Stimulated activated CD4-positive, alpha-beta T cell treated with anti-CD3 and anti-CD28 coated beads, Interleukin-12 subunit alpha, Interleukin-12 subunit beta, amount 100 ng/mL, for 4 hours (primary cell): ENCODE measurements around the gene C2orf80.
"Not testable (repeated sequence)": the region's sequence is repeated elsewhere in the genome, so short reads cannot be mapped to it uniquely, and the experiment has no call there.

ENCODE experiments used
- DNase-seq: peaks from one replicate; pipeline ENCODE4 v3.0.0-alpha.2; 2020

The C2orf80 gene

DNA sequence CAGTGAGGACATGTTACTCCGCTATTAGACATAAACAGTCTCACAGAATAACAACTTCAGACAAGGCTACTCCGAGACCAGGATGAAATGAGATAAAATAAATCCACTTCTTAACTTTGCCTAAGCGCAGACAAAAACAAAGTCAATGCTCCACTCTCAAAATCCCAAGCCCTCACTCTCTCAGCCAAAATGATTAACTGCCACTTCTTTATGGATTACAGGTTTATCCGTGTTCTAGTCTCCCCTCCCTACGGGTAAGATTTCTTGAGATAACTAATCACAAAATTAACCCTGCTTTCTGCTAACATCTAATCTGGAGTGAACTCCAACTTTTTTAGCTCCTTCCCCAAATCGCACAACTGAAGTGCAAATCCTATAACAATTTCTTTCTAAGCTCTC is 59.1 kb downstream of the C2orf80 start:
- DNase-seq, result no peak

DNA sequence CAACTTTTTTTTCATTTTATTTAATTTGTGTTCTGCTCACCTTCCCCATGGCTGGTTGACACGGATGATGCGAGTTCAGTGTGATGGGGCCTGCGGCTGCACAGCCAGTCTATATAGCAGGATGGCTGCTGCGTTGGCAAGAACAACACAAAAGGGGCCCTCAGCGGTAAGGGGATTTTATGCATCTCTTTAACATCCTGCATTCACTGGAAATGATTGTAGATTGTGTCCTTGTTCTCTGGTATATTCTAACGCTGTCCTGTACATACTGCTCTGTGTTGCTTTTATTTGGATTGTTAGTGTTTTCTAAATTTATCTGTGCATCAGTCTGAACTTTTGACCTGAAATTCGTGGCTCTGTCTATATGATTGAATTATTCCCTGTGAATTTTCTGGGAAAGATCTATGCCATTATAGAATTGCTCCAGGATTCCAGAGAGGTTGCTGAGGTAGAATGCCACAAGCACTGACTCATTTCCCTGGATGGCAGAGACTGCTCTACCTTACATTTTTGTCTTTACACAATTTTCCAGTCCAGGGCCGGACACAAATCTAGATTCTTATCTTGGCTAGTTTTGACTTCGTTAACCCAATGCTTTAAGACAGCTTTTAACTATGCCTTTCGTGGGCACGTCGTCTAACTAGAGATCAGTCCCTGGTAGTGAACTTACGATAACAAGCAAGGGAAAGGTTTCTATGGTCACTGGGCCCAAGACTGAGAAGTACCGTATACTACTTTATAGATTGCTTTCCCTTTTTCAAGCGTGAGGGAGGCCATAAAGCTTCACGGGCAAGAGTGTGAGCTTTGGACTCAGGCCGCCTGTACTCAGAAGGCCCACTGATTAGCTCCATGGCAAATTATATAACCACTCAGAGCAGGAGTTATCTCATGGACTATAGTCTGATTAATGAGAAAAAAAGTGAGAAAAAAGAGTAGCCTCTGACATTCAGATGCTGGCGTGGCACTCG is 59.8 kb downstream of the C2orf80 start, which contains the start of gene CRYGC:
Gene CRYGC, minus strand, starts transcription at position 85 of the 968 bp plus-strand sequence. Its CDS starts 36 bp downstream, at position 49.
- DNase-seq, result no peak

DNA sequence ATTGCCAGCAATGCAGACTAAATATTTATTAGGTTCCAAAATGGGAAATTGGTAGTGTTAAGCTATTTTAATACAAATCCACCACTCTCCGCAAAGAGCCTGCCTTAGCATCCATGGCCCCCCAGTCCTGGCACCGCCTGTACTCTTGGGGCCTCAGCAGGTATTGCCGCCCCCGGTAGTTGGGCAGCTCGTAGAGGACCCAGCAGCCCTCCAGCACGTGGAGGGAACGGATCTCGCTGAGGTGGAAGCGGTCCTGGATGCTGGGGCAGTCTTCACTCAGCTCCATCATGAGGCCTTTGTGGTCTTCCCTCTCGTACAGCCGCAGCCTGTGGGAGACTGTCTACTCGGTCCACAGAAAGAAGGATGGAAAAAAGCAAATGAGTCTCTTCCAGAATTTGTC is 61.7 kb downstream of the C2orf80 start:
- DNase-seq, result no peak

DNA sequence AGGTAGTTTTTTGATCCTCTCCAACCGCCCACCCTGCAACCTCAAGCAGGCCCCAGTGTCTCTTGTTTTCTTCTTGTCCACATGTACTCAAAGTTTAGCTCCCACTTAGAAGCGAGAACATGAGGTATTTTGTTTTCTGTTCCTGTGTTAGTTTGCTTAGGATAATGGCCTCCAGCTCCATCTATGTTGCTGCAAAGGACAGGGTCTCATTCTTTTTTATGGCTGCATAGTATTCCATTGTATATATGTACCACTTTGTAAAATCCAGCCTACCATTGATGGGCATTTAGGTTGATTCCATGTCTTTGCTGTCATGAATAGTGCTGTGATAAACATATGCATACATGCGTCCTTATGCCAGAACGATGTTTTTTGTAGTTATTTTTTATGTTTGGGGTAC is 62.7 kb downstream of the C2orf80 start:
- DNase-seq, result no peak

DNA sequence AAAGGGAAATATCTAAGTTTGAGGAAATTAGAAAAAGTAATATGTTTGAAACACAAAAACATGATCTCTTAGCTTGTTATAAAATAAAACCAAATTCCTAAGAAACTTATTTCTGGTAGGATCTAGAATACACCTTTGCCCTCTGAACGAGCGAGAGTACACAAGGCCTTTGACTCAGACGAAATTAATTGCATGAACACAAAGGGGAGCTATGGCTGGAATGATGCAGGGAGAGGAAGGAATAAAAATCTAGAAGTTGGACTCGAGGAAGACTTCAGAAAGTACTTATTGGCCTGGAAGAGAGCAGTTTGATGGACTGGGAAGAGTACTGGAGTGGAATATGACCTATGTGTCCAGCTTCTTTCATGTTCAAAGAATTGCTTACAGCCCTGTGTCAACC is 64.6 kb downstream of the C2orf80 start:
- DNase-seq, result no peak

DNA sequence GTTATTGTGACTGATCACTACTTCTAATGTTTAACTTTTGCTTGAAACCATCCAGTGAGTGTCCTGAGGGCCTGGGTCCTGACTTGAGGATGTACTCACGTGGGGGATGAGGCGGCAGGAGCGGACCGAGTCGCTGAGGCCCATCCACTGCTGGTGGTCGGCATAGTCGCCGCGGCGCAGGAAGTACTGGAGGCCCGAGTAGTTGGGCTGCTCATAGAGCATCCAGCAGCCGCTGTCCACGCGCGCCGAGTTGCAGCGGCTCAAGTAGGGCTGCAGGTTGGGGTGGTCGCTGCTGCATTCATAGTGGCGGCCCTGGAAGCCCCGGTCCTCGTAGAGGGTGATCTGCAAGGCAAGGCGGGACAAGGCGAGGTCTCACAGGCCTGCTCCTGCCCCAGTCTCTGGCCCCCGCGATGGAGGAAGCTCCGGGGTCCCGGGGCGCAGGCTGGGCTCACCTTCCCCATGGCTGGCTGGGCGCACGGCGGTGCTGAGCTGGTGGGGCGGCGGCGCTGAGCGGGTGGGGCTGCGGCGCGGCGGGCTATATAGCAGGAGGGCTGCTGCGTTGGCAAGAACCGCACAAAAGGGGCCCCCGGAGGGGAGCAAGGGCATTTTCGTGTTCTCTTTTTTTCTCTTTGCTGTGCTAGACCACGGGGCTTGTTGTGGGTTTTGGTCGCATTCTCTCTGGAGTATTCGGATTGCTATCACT is 65.7 kb downstream of the C2orf80 start, which contains the start of gene CRYGD:
Gene CRYGD, minus strand, starts transcription at position 512 of the 703 bp plus-strand sequence. Its CDS starts 51 bp downstream, at position 461.
- DNase-seq, result not testable (repeated sequence)

DNA sequence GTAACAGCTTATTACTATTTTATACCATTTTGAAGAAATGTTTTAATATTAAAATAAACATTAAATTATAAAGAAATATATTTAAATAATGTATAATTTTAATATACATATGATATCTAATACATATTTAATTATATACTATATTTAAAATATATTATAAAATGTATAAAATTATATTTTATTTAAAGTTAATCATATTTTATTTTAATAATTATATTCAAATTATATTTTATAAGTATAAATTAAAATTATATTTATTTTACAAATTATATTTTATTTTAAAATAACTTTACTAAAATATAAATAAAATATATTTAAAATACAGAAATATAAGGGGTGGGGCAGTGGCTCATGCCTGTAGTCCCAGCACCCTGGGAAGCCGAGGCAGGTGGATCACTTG is 67.6 kb downstream of the C2orf80 start:
- no peak for DNase-seq

DNA sequence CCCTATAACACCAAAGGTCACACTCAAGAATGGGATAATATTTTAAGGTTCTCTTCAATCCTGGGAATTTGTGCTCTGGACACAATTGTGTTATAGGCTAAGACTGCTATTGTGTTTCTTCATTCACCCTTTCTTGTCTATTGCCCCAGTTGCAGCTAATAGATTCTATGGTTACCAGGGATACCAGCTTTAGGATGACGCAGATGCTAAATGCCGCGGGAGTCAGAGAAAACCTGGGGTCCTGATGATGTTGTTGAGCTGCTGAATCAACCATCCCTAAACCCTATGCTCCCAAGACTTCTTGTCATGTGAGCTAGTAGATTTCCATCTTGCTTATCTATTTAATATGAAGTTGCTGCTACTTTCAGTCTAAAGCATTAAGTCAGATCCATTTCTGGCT is 70.9 kb downstream of the C2orf80 start:
- no peak for DNase-seq

DNA sequence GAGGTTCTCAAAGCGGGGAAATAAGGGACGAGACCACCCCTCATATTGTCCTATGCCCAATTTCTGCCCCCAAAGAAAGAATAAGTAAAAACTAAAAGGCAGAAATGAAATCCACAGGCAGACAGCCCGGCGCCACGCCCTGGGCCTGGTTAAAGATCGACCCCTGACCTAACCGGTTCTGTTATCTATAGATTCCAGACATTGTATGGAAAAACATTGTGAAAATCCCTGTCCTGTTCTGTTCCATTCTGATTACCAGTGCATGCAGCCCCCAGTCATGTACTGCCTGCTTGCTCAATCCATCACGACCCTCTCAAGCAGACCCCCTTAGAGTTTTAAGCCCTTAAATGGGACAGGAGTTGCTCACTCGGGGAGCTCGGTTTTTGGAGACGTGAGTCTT is 72.4 kb downstream of the C2orf80 start:
- not testable (repeated sequence) for DNase-seq
